Keratinocyte (primary cell): ENCODE data around the gene MIPOL1.

Experiments used
- CTCF ChIP-seq, 3 experiments: IDR thresholded peaks in 1 of 3; conservative IDR thresholded peaks in 1 of 3; optimal IDR thresholded peaks in 1 of 3; 2 replicates in 2 of 3; 3 replicates in 1 of 3; pipeline versions ENCODE3 to v1.5.1; 2011; ENCODE audit warnings: low read length in 3 of 3, mild to moderate bottlenecking in 3 of 3, moderate library complexity in 2 of 3, control low read depth in 1 of 3, inconsistent platforms in 1 of 3; ENCODE audit not compliant: insufficient read depth in 2 of 3; ENCODE audit errors: extremely low read depth in 1 of 3
- EZH2 ChIP-seq: IDR thresholded peaks from one replicate; pipeline ENCODE4 v1.6.1; 2012; ENCODE audit warnings: inconsistent platforms, mild to moderate bottlenecking, low read length, moderate library complexity

GRCh38 chr14:37512173-37512572 is 314.4 kb downstream of the MIPOL1 start:
- no peak for TF ChIP-seq EZH2
- TF ChIP-seq CTCF (optimal IDR thresholded peaks at IDR 0.05 in 1 of 3, IDR thresholded peaks at IDR 0.05 in 1 of 3, conservative IDR thresholded peaks at IDR 0.05 in 1 of 3; ENCODE audit: extremely low read depth in 1 of 3, insufficient read depth in 2 of 3, low read length in 3 of 3): no peak
